AG09319 (cell line): ENCODE data around the gene PHAF1.

ENCODE experiments used
- DNase-seq: peaks from one replicate; pipeline ENCODE4 v3.0.0-alpha.2; 2010; ENCODE audit warnings: low read depth; ENCODE audit errors: extremely low read depth
- TF ChIP-seq, protein P1 (sequence below): IDR thresholded peaks from 2 replicates; pipeline ENCODE4 v1.5.1; 2011; ENCODE audit warnings: low read depth, mild to moderate bottlenecking, inconsistent platforms, low read length, moderate library complexity

The PHAF1 gene

DNA sequence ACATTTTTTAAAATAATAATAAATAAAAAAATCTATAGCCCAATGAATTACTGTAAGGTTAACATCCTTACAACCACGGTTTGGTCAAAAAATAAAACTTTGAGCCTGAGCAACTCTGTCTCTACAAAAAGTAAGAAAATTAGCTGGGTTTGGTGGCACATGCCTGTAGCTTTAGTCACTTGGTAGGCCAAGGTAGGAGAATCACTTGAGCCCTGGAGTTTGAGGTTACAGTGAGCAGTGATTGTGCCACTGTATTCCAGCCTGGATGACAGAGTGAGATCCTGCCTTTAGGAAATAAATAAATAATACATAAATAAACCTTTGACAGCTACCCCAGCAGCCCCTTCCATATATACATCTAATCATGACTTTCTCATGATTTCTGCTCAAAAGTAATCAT is 26.9 kb upstream of the PHAF1 start:
- TF ChIP-seq, protein P1, sequence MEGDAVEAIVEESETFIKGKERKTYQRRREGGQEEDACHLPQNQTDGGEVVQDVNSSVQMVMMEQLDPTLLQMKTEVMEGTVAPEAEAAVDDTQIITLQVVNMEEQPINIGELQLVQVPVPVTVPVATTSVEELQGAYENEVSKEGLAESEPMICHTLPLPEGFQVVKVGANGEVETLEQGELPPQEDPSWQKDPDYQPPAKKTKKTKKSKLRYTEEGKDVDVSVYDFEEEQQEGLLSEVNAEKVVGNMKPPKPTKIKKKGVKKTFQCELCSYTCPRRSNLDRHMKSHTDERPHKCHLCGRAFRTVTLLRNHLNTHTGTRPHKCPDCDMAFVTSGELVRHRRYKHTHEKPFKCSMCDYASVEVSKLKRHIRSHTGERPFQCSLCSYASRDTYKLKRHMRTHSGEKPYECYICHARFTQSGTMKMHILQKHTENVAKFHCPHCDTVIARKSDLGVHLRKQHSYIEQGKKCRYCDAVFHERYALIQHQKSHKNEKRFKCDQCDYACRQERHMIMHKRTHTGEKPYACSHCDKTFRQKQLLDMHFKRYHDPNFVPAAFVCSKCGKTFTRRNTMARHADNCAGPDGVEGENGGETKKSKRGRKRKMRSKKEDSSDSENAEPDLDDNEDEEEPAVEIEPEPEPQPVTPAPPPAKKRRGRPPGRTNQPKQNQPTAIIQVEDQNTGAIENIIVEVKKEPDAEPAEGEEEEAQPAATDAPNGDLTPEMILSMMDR: no peak
- no peak for DNase-seq

- no peak for DNase-seq
- TF ChIP-seq, protein P1: no peak
These were observed 25.3 kb upstream of the PHAF1 start for GRCh38 chr16:67084345-67085028.

DNA sequence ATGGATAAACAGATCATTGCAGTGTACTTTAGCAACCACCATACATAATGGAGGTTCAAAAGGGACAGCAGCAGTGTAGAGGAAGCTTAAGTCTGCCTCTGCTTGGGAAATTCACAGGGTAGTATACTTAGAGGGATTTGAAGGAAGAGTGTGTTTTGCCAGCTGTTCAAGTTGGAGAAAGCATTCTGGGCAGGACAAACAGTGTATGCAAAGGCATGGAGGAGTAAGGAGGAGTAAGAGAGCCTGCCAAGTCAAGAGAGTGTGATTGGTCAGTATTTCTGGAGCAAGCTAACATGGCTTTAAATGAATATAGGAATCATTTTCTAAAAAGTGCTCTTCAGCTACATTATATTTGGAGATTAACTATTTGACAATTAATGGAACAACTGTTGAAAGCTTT is 22.9 kb upstream of the PHAF1 start:
- TF ChIP-seq, protein P1: no peak
- no peak for DNase-seq

- TF ChIP-seq, protein P1: no peak
- DNase-seq: no peak
These were observed 22.4 kb upstream of the PHAF1 start for GRCh38 chr16:67087291-67087690.

DNA sequence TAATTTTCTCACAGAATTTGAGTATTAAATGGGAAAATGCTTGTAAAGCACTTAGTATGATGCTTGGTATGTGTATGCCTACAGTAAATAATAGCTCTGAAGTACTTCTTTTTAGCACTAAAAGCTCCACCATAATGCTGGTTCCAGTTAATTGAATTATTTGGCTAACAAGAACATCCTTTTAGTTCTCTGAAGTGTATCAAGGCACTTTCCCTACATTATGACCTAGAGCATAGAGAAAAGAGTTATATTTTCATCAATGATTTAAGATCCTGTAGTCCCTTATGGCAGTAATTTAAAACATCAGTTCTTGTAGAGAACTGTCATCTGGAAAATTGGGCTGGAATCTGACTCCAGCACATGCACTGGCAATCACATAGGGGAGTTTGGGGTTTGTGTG is 21.9 kb upstream of the PHAF1 start:
- no peak for DNase-seq
- TF ChIP-seq, protein P1: no peak

GRCh38 chr16:67088551-67088950 is 21.2 kb upstream of the PHAF1 start:
- DNase-seq: no peak
- TF ChIP-seq, protein P1: no peak

DNA sequence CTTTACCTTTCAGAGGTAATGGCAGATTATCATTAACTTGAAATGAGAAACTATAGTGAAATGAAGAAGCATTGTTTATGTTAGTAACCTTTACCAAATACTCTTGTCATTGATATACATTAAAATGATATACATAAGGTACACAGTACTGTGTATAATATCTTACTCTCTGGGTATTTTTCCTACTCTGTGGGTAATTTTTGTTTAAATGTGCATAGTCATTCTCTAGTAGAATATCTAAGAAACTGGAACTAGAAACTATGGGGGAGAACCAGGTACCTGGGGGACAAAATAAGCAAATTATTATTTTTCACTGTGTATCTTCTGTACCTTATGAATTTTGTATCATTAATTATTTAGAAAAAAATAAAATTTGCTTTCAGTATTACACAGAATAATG is 20.6 kb upstream of the PHAF1 start:
- TF ChIP-seq, protein P1: no peak
- DNase-seq: no peak
